Measurements from ENCODE around the gene NEDD9. TPM values are rescaled to one million over a fixed set of nuclear protein-coding genes. Genes with fewer than 3 reads are reported as not detected.

Gene NEDD9
- polyA plus RNA-seq, 3 donors = 18.2 to 35.9 (median 33.0) TPM

DNA sequence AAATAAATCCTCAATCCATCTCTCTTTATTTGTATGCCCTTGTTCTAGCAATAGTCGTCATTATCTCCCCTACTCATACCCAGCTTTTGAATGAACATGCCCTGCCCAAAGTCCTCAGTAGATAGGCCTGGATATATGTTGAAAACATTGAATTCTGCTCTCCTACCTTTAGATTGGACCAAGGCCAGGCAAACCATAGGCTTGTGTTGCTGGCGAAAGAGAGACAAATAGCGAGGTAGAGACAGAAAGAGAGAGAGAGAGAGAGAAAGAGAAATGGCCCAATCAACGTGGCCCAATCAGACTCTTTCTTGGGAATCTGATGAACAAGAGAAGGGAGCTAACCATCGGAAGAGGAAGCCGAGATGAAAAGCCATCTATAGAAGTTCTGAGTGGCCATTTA is 45.2 kb downstream of the NEDD9 start:
- H3K9me3 Mint-ChIP-seq = peaks cover 0 to 12% (median 3%) of the 10 kb centered on the region in 7 donors
- 100% methylated on average over 4 of the region's 6 CpGs for WGBS (ENCODE audit: insufficient coverage)
- intact Hi-C loops (cut with micrococcal nuclease) = no loop called here

DNA sequence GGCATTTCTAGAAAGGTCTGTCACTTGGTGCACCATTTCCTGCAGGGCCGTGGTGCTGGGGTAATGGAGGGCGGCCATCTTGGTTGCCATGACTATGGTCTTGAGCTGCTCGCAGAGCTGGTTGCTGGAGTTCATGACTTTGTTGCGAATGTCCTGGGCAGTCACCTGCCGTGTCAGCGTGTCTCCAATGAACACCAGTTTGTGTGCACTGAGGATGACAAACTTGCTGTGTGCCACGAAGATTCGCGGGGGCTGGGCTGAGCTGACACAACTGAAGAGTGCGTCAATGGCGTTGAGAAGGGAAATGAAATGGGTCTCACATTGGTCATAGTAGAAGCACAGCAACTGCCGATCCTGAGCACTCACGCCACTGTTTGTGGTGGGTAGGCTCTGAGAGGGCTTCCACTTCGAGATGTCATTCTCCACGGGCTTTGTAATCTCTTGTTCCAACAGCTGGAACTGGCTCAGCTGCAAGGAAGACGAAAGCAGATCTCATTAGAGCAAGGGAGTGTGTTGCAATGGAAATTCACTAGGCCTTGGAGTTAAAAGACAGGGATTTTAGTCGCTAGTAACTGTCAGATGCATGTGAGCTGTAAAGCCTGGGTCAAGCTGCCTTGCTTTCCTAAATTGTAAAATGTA is 47.1 kb downstream of the NEDD9 start:
- H3K27ac ChIP-seq (ENCODE audit: low read depth in 1 of 2, low read length in 2 of 2) = no peak overlapping the region
- Mint-ChIP-seq H3K9me3 (peaks cover 0 to 12% (median 3%) of the 10 kb centered on the region in 7 donors), H3K4me3 (no peak overlapping the region), H3K27me3 (ENCODE audit: low read depth in 3 of 3) (peaks cover 0 to 2% (median 2%) of the 10 kb centered on the region in 3 donors), H3K27ac (peak overlapping the region in 3 of 7 donors; percentile 7 to 62 (median 37)), H3K36me3 (peaks cover 76 to 79% of the 10 kb centered on the region in 2 donors), H3K4me1 (no peaks in the 10 kb centered on the region)
- no peak for TF ChIP-seq CTCF (IDR thresholded peaks at IDR 0.05)
- no peak overlapping the region for H3K4me2 ChIP-seq (replicated peaks; ENCODE audit: extremely low read depth, low read length, poor library complexity, severe bottlenecking)
- H3K36me3 ChIP-seq (replicated peaks in 1 of 2; ENCODE audit: control insufficient read depth in 1 of 2, insufficient read depth in 2 of 2, low read length in 2 of 2) = peaks cover 56 to 73% of the 10 kb centered on the region in 2 donors
- H3K9me3 ChIP-seq (replicated peaks in 1 of 2; ENCODE audit: control insufficient read depth in 1 of 2, insufficient read depth in 1 of 2, low read length in 2 of 2) = no peaks in the 10 kb centered on the region
- no peak overlapping the region for H3K4me3 ChIP-seq (replicated peaks in 1 of 3; ENCODE audit: low read depth in 2 of 3, low read length in 3 of 3)
- no peak overlapping the region for H3K9ac ChIP-seq (ENCODE audit: insufficient read depth, low read length, poor library complexity, severe bottlenecking)
- no peaks in the 10 kb centered on the region for H3K27me3 ChIP-seq (ENCODE audit: control insufficient read depth in 2 of 2, insufficient read depth in 2 of 2, low read length in 2 of 2)
- H3K79me2 ChIP-seq (ENCODE audit: insufficient read depth, low read length) = no peaks in the 10 kb centered on the region
- no peak overlapping the region for H2AFZ ChIP-seq (ENCODE audit: insufficient read depth, low read depth, low read length, poor library complexity, severe bottlenecking)
- H3K4me1 ChIP-seq (ENCODE audit: control insufficient read depth in 1 of 2, insufficient read depth in 2 of 2, low read length in 2 of 2) = no peaks in the 10 kb centered on the region
- DNase-seq = no peak
- no peaks in the 10 kb centered on the region for H4K20me1 ChIP-seq (ENCODE audit: insufficient read depth, low read length)
- 95% methylated on average over 17 of the region's 17 CpGs for WGBS (ENCODE audit: insufficient coverage)
- intact Hi-C loops (cut with micrococcal nuclease) = no loop called here

More for the DNA sequence above, 45.2 kb downstream of the NEDD9 start:
- Mint-ChIP-seq H3K4me3 (no peak overlapping the region), H3K27me3 (ENCODE audit: low read depth in 3 of 3) (peaks cover 0 to 2% (median 2%) of the 10 kb centered on the region in 3 donors), H3K27ac (peak overlapping the region in 2 of 7 donors; percentile 18 to 58), H3K36me3 (peaks cover 90 to 95% of the 10 kb centered on the region in 2 donors), H3K4me1 (no peaks in the 10 kb centered on the region)
- H3K27me3 ChIP-seq (ENCODE audit: control insufficient read depth in 2 of 2, insufficient read depth in 2 of 2, low read length in 2 of 2) = no peaks in the 10 kb centered on the region
- H3K4me1 ChIP-seq (ENCODE audit: control insufficient read depth in 1 of 2, insufficient read depth in 2 of 2, low read length in 2 of 2) = no peaks in the 10 kb centered on the region
- no peaks in the 10 kb centered on the region for H3K9me3 ChIP-seq (replicated peaks in 1 of 2; ENCODE audit: control insufficient read depth in 1 of 2, insufficient read depth in 1 of 2, low read length in 2 of 2)
- no peak overlapping the region for H3K4me3 ChIP-seq (replicated peaks in 1 of 3; ENCODE audit: low read depth in 2 of 3, low read length in 3 of 3)
- H3K27ac ChIP-seq (ENCODE audit: low read depth in 1 of 2, low read length in 2 of 2) = no peak overlapping the region
- H2AFZ ChIP-seq (ENCODE audit: insufficient read depth, low read depth, low read length, poor library complexity, severe bottlenecking) = no peak overlapping the region
- no peaks in the 10 kb centered on the region for H4K20me1 ChIP-seq (ENCODE audit: insufficient read depth, low read length)
- DNase-seq = no peak
- no peaks in the 10 kb centered on the region for H3K79me2 ChIP-seq (ENCODE audit: insufficient read depth, low read length)
- H3K9ac ChIP-seq (ENCODE audit: insufficient read depth, low read length, poor library complexity, severe bottlenecking) = no peak overlapping the region
- H3K4me2 ChIP-seq (replicated peaks; ENCODE audit: extremely low read depth, low read length, poor library complexity, severe bottlenecking) = no peak overlapping the region
- TF ChIP-seq CTCF (IDR thresholded peaks at IDR 0.05) = no peak
- peaks cover 75 to 93% of the 10 kb centered on the region in 2 donors for H3K36me3 ChIP-seq (replicated peaks in 1 of 2; ENCODE audit: control insufficient read depth in 1 of 2, insufficient read depth in 2 of 2, low read length in 2 of 2)

Data from CD14-positive monocyte (primary cell).